ENCODE measurements around the gene RRBP1.
A peak's percentile ranks its signal among the peaks of the same experiment; 100 is the strongest.

The RRBP1 gene

GRCh38 chr20:17645546-17646208 lies 36.4 kb downstream of the RRBP1 start:
- no peak for DNase-seq

GRCh38 chr20:17645010-17645409 lies 37.0 kb downstream of the RRBP1 start:
- no peak for DNase-seq

- DNase-seq, result no peak
These were observed 37.6 kb downstream of the RRBP1 start for GRCh38 chr20:17644451-17644850.

GRCh38 chr20:17643531-17644188 lies 38.4 kb downstream of the RRBP1 start:
- no peak for DNase-seq

- no peak for DNase-seq
These were observed 39.4 kb downstream of the RRBP1 start for GRCh38 chr20:17642404-17643269.

- no peak for DNase-seq
These were observed 40.0 kb downstream of the RRBP1 start for GRCh38 chr20:17641993-17642392.

- no peak for DNase-seq
These were observed 40.5 kb downstream of the RRBP1 start for GRCh38 chr20:17641520-17641964.

GRCh38 chr20:17640875-17641378 lies 41.1 kb downstream of the RRBP1 start:
- no peak for DNase-seq

- DNase-seq, result no peak
These were observed 41.7 kb downstream of the RRBP1 start for GRCh38 chr20:17640146-17640874.

- DNase-seq, result no peak
These were observed 43.1 kb downstream of the RRBP1 start for GRCh38 chr20:17638835-17639407.

GRCh38 chr20:17637985-17638640 lies 43.9 kb downstream of the RRBP1 start:
- no peak for DNase-seq

- no peak for DNase-seq
These were observed 44.6 kb downstream of the RRBP1 start for GRCh38 chr20:17637413-17637780.

GRCh38 chr20:17636523-17637412 lies 45.3 kb downstream of the RRBP1 start:
- DNase-seq, result peak; percentile 18 to 55 (median 38)

GRCh38 chr20:17635332-17636244 lies 46.5 kb downstream of the RRBP1 start:
- DNase-seq, result peak in 1 of 3 experiments; percentile 39

GRCh38 chr20:17634661-17635331 lies 47.2 kb downstream of the RRBP1 start:
- no peak for DNase-seq

GRCh38 chr20:17633850-17634500 lies 48.1 kb downstream of the RRBP1 start:
- no peak for DNase-seq

- no peak for DNase-seq
These were observed 48.7 kb downstream of the RRBP1 start for GRCh38 chr20:17633221-17633849.
